ENCODE measurements around the gene WDFY4. TPM values are rescaled to one million over a fixed set of nuclear protein-coding genes. Genes with fewer than 3 reads are reported as not detected.

Gene WDFY4
- total RNA-seq, 2 donors from 2014 or later: 0.09 to 0.25 TPM

DNA sequence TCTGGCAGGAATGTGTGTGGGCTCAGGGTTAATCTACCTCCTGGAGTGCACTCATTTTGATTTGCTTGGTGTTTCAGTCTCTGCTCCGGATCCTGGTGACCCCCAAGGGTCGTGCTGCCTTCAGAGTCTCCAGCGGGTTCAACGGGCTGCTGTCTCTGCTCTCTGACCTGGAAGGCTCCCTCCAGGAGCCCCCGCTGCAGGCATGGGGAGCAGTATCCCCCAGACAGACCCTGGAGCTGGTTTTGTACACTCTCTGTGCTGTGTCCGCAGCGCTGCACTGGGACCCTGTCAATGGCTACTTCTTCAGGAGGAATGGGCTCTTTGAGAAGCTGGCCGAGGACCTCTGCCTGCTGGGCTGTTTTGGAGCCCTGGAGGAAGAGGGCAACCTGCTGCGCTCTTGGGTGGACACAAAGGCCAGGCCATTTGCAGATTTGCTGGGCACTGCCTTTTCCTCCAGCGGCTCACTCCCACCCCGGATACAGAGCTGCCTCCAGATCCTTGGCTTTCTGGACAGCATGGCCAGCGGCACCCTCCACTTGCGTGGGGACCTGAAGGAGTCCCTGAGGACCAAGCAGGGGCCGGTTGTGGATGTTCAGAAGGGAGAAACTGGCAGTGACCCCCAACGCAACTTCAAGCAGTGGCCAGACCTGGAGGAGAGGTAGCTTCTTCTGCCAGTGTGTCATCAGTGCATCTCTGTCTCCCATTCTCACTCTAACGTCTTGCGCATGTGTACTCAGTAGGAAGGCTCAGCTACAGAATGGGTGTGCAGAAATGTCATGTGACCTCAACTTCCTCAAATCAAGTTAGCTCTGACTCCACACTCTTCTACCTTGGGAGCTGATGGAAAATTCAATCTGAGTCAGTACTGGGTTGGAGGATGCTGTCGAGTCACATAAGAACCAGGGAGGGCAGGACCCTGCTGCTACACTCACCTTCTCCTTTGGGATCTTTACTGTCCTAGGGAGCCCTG is 58.5 kb downstream of the WDFY4 start:
- DNase-seq (ENCODE audit: low spot score in 2 of 2) (no peak), ATAC-seq (no peak)
- Mint-ChIP-seq H3K36me3 (peaks cover 0 to 7% of the 10 kb centered on the region in 2 donors), H3K27ac (no peak overlapping the region), H3K9me3 (peaks cover 8 to 10% of the 10 kb centered on the region in 2 donors)

DNA sequence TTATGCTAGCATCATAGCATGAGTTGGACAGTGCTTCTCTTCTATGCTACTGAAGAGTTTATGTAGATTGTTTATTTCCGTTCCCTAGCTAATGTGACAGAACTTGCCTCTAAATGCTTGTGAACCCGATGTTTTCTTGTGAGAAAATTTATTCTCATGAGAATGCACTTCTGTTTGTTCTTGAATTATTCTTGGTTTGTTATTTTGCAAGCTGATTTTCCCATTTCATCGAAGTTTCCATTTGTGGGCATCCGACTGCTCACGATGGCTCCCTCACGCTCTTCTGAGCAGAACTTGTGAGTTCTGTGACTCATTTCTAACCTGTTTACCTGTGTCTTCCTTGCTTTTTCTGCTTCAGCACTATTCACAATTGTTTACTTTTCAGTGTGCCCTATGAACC is 59.9 kb downstream of the WDFY4 start:
- ATAC-seq (no peak), DNase-seq (ENCODE audit: low spot score in 2 of 2) (no peak)
- Mint-ChIP-seq H3K9me3 (peaks cover 8 to 10% of the 10 kb centered on the region in 2 donors), H3K27ac (no peak overlapping the region), H3K36me3 (peaks cover 0 to 7% of the 10 kb centered on the region in 2 donors)

DNA sequence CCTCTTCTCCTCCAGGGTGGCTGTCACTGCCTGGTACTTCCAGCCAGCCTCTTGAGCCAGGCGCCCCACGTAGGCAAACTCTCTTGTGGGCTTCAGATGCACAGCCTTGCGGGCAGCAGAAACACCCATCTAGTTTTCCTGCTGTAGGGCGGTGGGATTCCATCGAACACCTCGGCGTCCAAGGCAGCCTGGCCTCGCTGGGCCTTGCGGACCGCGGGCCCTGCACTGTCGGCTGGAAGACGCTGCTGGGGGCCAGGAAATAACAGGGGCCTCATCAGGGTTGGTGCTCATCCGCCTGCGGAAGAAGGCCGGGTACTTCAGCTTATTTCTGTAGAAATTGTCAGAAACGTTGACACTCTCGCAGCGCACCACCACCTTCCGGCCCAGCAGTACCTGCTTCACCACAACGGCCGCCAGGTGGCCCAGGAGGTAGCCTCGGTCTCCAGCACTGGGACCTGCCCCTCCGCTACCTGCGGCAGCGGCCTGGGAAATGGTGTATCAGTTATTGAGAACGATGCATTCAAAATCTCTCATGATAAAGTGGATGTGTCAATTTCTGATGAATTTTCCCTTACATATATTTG is 61.1 kb downstream of the WDFY4 start:
- peaks cover 8 to 10% of the 10 kb centered on the region in 2 donors for H3K9me3 Mint-ChIP-seq

DNA sequence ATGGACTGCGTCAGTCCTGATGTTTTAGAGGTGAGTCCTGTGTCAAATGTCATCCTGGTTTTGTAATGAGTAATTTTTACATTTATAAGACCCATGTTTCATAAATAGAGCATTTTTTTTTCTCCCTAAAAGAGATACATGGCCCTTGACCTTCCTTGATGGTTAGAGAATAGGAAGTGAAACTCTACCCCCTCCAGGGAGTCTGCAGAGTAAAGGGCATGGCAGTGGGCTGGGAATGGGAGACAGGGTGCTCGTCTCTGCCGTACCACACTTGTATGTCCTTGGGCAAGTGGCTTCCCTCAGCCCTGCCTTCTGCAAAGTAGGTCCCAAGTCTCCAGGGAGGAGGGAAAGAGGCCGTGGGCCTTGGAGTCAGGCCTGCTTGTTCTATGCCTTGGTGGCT is 63.9 kb downstream of the WDFY4 start:
- Mint-ChIP-seq H3K36me3 (peaks cover 0 to 7% of the 10 kb centered on the region in 2 donors), H3K27ac (no peak overlapping the region), H3K9me3 (peaks cover 8 to 10% of the 10 kb centered on the region in 2 donors)
- no peak for ATAC-seq
- no peak for DNase-seq (ENCODE audit: low spot score in 2 of 2)

More for the DNA sequence above, 61.1 kb downstream of the WDFY4 start:
- DNase-seq (ENCODE audit: low spot score in 2 of 2) (no peak), ATAC-seq (no peak)
- Mint-ChIP-seq H3K27ac (peak overlapping the region in 1 of 2 donors; percentile 34), H3K36me3 (peaks cover 0 to 7% of the 10 kb centered on the region in 2 donors)

DNA sequence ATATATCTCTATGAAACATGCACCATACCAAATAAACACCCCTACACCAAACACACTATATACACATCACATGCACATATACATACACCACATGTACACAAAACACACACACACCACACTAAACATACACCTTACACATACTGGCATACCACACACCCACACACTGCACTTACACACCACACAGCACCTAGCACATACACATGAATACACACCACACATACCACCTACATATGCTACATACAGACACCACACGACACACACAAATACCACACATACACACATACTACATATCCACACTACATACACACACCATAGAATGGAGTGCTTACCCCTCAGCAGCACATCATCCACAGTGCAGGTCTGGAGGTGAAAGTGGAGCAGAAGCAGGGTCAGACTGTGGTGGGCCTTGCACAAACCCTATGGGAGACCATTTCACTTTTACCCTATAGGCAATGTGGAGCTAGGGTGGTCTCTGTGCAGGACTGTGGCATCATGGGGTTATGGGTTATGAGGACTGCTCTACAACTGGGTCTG is 64.6 kb downstream of the WDFY4 start:
- no peak for ATAC-seq
- Mint-ChIP-seq H3K9me3 (peaks cover 8 to 10% of the 10 kb centered on the region in 2 donors), H3K27ac (no peak overlapping the region), H3K36me3 (peaks cover 0 to 7% of the 10 kb centered on the region in 2 donors)
- no peak for DNase-seq (ENCODE audit: low spot score in 2 of 2)

DNA sequence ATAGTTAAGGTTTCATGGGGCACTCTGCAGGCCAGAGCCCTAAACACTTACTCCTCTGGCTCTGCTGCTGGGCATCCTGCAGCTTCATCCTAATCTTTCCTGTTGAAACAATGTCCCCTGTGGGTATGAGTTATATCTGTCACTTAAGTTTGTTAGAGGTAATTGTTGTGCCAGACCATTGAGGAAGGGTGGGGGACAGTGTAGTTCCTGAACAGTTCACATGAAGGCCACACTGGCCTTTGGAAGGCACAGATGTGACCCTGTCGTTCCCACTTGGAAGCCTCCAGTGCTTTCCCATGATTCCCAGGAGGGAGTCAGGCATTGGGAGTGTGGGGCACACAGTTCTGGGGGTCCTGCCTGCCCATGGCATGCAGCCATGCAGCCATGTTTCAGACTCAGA is 65.3 kb downstream of the WDFY4 start:
- DNase-seq (ENCODE audit: low spot score in 2 of 2) (no peak), ATAC-seq (no peak)
- H3K36me3 Mint-ChIP-seq: peaks cover 0 to 7% of the 10 kb centered on the region in 2 donors
- peaks cover 8 to 10% of the 10 kb centered on the region in 2 donors for H3K9me3 Mint-ChIP-seq
- no peak overlapping the region for H3K27ac Mint-ChIP-seq

DNA sequence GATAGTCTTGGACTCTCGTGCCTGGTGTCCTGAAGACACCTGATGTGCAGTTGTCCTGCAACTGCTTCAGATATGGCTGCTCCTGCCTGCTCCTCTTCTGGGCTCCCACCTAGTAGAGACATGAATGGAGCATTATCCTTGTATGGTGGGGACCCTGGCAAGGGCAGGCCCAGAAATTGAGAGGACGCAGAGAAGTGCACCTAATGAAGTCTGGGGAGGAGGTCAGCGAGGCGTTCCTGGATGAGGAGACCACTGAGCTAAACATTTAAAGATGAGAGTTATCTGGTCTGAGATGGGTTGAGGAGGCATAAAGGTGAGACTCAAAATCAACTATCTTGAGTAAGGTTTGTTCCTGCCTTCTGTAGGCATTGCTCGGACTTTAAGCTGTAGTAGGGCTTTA is 66.3 kb downstream of the WDFY4 start:
- ATAC-seq: no peak
- H3K9me3 Mint-ChIP-seq: peaks cover 8 to 10% of the 10 kb centered on the region in 2 donors
- peaks cover 0 to 7% of the 10 kb centered on the region in 2 donors for H3K36me3 Mint-ChIP-seq
- DNase-seq (ENCODE audit: low spot score in 2 of 2): no peak
- no peak overlapping the region for H3K27ac Mint-ChIP-seq

DNA sequence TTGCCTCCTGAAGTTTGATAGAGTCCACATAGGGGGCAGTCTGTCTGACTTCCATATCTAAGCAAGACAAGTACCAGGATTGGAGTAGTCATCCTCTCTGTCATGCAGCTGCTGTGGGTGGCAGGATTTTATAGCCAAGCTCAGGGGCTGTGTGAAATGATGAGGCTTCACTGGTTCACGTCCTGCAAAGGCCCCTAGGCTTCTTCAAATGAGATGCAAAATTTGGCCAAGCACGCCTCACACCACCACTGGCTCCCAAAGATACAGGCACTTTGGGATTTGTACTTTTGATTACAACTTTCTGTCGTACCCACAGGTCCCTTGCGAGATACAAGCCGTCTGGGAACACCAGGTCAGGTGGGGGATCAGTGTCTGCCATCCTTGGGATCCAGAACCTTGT is 67.1 kb downstream of the WDFY4 start:
- Mint-ChIP-seq H3K36me3 (peaks cover 0 to 7% of the 10 kb centered on the region in 2 donors), H3K27ac (no peak overlapping the region), H3K9me3 (peaks cover 8 to 9% of the 10 kb centered on the region in 2 donors)
- DNase-seq (ENCODE audit: low spot score in 2 of 2) (no peak), ATAC-seq (no peak)

DNA sequence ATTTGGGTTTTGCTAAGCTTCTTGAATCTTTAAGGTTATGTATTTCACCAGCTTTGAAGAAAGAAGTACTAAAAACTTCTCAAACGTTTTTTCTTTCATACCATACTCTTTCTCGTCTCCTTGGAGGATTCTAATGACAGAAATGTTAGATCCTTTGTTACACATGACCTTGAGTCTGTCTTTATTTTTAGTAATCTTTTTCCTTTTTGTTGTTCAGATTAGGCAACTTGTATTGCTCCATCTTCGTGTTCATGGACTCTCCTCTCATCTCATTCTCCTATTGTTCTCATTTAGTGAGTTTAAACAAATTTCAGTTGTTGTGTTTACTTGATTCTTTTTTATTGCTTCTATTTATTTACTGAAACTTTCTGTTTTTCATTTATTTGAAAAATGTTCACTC is 73.7 kb downstream of the WDFY4 start:
- ATAC-seq (no peak), DNase-seq (ENCODE audit: low spot score in 2 of 2) (no peak)
- Mint-ChIP-seq H3K27ac (no peak overlapping the region), H3K9me3 (peaks cover 4 to 9% of the 10 kb centered on the region in 2 donors), H3K36me3 (no peaks in the 10 kb centered on the region)

DNA sequence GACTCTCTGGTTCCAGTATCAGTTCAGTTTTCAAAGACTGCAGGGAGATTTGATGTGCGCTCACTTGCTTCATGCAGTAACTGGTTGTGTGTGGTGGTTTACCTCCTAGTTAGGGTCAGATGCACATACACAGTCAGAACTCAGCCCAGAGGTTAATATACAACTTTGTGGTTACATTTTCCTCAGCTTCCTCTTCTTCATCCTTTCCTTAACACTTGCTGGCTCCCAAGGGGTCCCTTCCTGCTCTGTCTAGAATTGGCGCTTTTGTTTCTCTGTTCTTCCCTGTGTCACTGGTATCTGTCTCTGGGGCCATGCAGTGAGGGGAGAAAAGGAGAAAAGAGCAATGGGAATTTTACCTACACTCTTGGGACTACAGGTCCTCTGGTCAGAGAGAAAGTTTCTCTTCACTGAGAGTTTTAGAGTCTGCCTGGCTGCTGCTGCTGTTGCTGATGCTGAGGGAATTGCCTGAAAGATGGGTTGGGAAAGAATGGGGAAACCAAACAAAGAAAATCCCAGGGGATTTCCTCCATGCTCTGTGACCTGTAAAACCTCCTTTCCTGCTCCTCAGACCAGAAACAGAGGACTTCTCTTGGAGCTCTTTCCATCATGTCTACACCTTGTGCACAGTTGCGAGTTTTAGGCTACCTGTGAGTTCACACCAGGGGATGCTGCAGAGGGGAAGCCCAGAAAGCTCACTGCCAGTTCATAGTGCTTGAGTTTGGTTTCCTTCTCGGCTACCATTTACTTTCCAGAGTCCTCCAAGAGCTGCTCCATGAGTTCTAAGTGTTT is 74.6 kb downstream of the WDFY4 start:
- Mint-ChIP-seq H3K36me3 (no peaks in the 10 kb centered on the region), H3K9me3 (peaks cover 4 to 9% of the 10 kb centered on the region in 2 donors), H3K27ac (no peak overlapping the region)
- DNase-seq (ENCODE audit: low spot score in 2 of 2) (no peak), ATAC-seq (no peak)

DNA sequence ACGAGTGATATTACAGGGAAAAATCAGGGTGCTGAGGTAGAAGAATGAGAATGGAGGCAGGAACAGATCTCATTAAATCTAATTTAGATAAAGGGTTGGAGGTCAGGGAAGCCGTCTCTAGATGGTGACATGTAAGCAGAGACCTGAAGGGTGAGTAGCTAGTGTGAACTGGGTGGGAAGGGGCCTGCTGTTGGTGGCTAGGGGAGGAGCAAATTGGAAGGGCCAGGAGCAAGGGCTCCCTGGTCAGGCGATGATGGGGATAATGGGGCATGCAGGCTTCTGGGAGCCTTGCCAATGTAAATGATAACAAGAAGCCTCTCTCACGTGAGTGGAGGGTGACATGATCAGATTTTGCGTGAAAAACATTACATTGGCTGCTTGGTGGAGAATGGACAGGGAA is 76.3 kb downstream of the WDFY4 start:
- ATAC-seq (no peak), DNase-seq (ENCODE audit: low spot score in 2 of 2) (no peak)
- Mint-ChIP-seq H3K36me3 (no peaks in the 10 kb centered on the region), H3K27ac (peak overlapping the region in 1 of 2 donors; percentile 9), H3K9me3 (peaks cover 4 to 9% of the 10 kb centered on the region in 2 donors)

DNA sequence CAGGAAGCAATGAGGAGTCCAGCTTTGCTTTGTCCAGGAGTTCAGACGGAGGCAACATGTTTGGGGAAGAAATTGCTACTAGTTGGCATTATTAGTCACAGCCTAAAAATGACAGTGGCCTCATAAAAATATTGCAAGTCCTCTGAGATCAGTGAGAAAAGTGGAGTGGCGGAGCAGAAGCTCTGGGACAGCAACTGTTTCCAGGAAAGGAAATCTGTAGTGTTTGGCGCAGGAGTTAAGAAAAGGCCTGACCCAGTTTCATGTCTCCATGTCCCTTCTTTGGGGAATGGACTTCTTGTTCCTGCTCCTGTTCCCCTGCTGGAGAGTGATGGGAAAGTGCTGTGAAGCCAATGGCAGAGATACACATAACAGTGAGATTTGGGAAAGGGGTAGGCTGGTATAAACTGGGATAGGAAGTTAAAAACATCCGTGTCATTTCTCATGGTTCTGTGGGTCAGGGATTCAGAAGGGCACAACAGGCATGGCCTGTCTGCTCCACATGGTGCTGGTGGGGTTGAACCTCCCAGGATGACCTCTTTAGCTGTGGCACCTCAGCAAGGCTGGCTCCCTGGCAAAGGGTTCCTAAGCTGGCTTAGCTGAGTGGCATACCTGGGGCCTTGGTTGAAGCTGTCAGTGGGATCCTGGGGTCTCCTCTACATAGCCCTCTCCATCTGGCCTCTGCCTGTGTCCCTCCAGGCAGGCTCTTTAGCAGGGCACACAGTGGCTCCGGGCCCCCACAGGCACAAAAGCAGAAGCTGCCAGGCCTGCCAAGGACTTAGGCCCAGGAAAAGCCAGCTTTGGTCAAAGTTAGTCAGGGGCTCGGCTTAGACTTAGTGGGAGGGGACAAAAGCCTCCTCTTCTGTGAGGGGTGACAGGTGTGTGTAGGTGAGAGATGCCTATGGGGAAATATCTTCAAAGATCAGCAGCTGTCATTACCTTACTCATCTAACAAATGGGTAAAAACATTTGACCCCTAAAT is 77.7 kb downstream of the WDFY4 start:
- no peak for DNase-seq (ENCODE audit: low spot score in 2 of 2)
- H3K27ac Mint-ChIP-seq: no peak overlapping the region
- no peaks in the 10 kb centered on the region for H3K36me3 Mint-ChIP-seq
- H3K9me3 Mint-ChIP-seq: peaks cover 4 to 9% of the 10 kb centered on the region in 2 donors
- ATAC-seq: no peak

DNA sequence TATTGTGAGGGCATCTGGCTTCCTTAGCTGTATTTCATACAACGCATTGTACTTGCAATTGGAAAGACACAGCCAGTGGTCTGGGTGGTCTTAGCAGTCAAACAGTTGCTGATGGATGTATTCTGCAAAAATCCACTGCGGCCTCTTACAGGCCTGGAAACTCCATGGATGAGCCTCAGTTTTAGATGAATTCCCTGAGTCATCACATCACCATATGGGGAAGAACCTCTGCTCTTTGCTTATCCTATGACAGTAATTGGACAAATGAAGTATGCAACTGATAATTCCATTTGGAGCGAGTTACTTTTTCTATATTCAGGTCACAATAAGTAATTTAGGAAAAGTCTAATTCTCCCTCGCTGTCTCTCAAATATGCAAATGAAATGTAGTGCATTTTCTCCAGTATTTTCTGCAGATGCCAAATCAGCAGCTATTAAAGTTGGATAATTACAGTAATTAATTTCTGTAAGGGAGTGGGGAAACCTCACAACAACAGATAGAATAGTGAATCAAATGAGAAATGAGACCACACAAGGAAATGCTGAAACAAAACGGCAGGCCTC is 78.8 kb downstream of the WDFY4 start:
- H3K9me3 Mint-ChIP-seq: peaks cover 2% of the 10 kb centered on the region in 2 donors
- no peak overlapping the region for H3K27ac Mint-ChIP-seq
- DNase-seq (ENCODE audit: low spot score in 2 of 2) (no peak), ATAC-seq (no peak)
- H3K36me3 Mint-ChIP-seq: no peaks in the 10 kb centered on the region

DNA sequence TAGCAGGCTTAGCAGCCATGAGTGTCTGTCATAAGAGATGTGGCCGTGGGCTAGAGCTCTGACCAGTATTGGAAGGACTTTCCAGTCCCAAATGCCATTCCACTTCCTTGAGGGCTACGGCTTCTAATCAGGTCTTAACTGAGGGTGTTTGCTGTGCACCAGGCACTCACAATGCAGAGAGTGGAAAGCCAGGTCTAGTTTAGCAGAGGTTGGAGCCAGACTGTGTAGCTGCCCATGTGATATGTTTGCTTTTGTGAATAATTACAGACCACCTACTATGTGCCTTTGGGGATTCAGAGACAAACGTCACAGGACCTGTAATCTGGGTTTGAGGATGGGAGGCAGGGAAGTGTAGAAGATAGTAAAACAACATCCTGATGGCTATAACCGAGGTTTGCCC is 79.8 kb downstream of the WDFY4 start:
- H3K9me3 Mint-ChIP-seq: no peaks in the 10 kb centered on the region
- no peaks in the 10 kb centered on the region for H3K36me3 Mint-ChIP-seq
- no peak for DNase-seq (ENCODE audit: low spot score in 2 of 2)
- ATAC-seq: no peak
- no peak overlapping the region for H3K27ac Mint-ChIP-seq

DNA sequence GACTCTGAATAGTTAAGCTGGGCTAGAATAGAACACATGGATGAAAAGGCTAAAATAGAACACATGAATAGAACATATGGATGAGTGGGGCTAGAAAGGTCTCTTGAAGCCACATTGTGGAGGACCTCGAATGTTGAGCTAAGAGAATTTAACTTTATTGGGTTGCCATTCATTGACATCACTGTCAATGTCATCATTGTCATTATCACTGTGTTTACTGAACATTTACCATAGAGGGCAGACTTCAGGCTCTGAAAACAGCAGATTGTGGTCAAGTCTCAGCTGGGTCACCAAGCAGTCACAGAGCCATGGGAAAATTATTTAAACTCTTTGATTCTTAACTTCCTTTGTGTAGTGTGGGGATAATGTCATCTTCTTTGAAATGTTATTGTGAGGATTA is 80.4 kb downstream of the WDFY4 start:
- no peak for DNase-seq (ENCODE audit: low spot score in 2 of 2)
- H3K36me3 Mint-ChIP-seq: no peaks in the 10 kb centered on the region
- no peak for ATAC-seq
- no peak overlapping the region for H3K27ac Mint-ChIP-seq
- no peaks in the 10 kb centered on the region for H3K9me3 Mint-ChIP-seq
